Jurkat, Clone E6-1 (cell line): Measurements from ENCODE around the gene CLEC3B. TPM values are rescaled to one million over a fixed set of nuclear protein-coding genes. Genes with fewer than 3 reads are reported as not detected.
"Not testable (repeated sequence)": the region's sequence is repeated elsewhere in the genome, so short reads cannot be mapped to it uniquely, and the experiment has no call there.

Experiments used
- DNase-seq: peaks from one replicate; pipeline ENCODE4 v3.0.0-alpha.2; 2011; ENCODE audit warnings: low read depth, low spot score
- H3K4me3 ChIP-seq: 2 replicates; pipeline ENCODE4 v1.5.1; 2011; ENCODE audit warnings: mild to moderate bottlenecking, low read length, control low read depth, moderate library complexity
- polyA plus RNA-seq: library from polyadenylated mRNA; unstranded; fragments of >200 nt; gene quantifications from one replicate; pipeline ENCODE4 v1.2.1, GENCODE V29; 2012; ENCODE audit warnings: missing spikeins; ENCODE audit not compliant: insufficient read length, insufficient read depth

CLEC3B gene, protein sequence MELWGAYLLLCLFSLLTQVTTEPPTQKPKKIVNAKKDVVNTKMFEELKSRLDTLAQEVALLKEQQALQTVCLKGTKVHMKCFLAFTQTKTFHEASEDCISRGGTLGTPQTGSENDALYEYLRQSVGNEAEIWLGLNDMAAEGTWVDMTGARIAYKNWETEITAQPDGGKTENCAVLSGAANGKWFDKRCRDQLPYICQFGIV
- polyA plus RNA-seq = not detected

DNA sequence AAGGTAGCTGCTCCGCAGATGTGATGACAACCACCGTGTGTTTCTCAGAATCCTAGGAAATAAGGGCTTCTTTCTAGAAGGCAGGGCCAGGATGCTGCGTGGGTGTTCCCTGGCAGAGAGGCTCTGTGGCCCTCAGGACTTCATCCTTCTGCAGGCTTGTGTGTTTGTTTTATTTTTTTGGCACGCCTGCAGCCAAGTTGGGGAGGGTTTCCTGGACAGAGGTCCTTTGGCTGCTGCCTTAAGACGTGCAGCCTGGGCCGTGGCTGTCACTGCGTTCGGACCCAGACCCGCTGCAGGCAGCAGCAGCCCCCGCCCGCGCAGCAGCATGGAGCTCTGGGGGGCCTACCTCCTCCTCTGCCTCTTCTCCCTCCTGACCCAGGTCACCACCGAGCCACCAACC, at the start of gene CLEC3B:
CLEC3B (plus strand) TSS at position 266 of the 400 bp plus-strand sequence; CDS start at position 326, 60 bp downstream.
- no peak within 1 kb of the TSS for H3K4me3 ChIP-seq
- no peak for DNase-seq

GRCh38 chr3:44981220-44981619, 44.9 kb upstream of the CLEC3B start:
- no peak overlapping the region for H3K4me3 ChIP-seq
- DNase-seq = peak; percentile 87

- H3K4me3 ChIP-seq = no peak overlapping the region
- no peak for DNase-seq
Observed at GRCh38 chr3:44981751-44982150, 44.4 kb upstream of the CLEC3B start.

- H3K4me3 ChIP-seq = no peak overlapping the region
- no peak for DNase-seq
Observed at GRCh38 chr3:44982817-44983216, 43.3 kb upstream of the CLEC3B start.

DNA sequence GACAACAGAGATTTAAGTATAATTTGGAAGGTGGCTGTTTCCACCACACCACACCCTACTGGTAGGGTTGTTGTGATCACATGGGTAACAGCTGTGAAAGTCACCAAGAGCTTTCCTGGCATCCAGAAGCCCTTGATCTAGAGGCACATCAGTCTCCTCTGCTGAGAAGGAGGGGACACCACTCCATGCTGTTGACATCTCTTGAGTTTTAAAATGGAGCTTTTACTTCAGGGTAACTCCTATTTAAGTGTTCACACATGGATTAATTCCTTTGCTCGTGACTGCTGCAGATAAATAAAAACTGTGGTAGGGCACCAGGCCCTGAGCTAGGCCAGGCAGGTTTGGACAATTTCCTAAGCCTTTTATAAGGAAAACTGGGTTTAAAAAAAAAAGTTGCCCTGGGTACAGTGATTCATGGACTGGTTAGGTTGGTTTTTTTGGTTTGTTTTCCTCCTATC, 42.6 kb upstream of the CLEC3B start:
- peak; percentile 38 for DNase-seq

GRCh38 chr3:44984335-44984734, 41.8 kb upstream of the CLEC3B start:
- no peak for DNase-seq
- H3K4me3 ChIP-seq = no peak overlapping the region

More for the DNA sequence above, 42.6 kb upstream of the CLEC3B start:
- no peak overlapping the region for H3K4me3 ChIP-seq

DNA sequence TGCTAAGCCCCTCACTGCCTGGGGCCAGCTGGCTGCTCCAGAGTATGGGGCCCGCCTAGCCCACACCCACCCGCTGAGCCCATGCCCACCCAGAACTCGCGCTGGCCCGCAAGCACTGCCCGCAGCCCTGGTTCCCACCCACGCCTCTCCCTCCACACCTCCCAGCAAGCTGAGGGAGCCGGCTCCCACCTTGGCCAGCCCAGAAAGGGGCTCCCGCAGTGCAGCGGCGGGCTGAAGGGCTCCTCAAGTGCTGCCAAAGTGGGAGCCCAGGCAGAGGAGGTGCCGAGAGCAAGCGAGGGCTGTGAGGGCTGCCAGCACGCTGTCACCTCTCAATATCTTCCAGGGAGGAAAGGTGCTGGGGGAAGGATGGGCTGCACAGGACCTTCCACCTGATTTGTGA, 39.8 kb upstream of the CLEC3B start:
- DNase-seq, H3K4me3 ChIP-seq: not testable (repeated sequence)

DNA sequence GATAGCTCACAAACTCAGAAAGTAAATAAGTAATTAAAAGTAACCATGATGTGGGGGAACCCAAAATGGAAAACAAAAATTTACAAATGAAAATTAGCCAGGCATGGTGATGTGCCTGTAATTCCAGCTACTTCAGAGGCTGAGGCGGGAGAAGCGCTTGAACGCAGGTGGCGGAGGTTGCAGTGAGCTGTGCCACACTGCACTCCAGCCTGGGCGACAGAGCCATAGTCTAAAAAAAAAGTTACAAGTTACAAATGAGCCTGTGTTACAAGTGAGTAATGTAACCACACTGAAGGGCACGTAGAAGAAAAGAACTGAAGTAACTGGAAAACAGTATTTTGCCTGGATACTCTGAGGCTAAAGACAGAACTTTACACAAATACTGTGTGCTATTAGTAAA, 38.8 kb upstream of the CLEC3B start:
- DNase-seq = no peak
- H3K4me3 ChIP-seq = no peak overlapping the region

GRCh38 chr3:44988073-44988472, 38.0 kb upstream of the CLEC3B start:
- no peak overlapping the region for H3K4me3 ChIP-seq
- no peak for DNase-seq

GRCh38 chr3:44989141-44989540, 37.0 kb upstream of the CLEC3B start:
- no peak for DNase-seq
- no peak overlapping the region for H3K4me3 ChIP-seq

DNA sequence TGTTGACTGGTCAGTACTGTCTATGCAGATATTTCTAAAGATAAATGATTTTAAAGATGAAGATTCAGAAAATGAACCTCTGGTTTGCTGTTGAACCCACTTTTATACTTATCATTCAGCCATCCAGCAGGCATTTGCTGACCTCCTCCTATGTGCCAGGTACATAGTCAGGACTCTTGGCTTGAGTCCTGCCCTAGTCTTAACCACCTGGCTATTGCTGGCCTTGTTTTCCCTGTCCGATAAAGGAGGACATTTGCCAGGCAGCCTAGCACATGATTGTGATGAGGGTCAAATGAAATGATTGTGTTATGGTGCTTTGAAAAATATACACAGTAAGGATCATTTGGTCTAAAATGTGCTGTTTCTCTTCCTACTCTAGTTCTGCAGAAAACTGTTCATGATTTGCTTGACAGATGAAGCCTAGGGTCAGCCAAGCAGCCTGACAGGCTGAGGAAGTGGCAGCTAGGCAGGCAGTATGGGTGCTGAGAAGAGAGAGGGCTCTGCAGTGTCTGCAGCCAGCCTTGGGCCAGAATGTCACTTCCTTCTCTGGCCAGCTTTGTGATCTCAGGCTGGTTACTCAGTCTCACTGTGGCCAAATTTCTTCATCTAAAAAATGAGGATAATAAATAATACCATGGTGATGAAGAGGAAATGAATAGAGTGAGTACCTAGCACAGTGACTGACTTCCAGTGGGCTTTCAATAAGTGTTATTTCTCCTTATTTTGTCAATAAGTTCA, 36.3 kb upstream of the CLEC3B start:
- DNase-seq = no peak

GRCh38 chr3:44991326-44991725, 34.8 kb upstream of the CLEC3B start:
- H3K4me3 ChIP-seq = no peak overlapping the region
- DNase-seq = peak; percentile 61

More for the DNA sequence above, 36.3 kb upstream of the CLEC3B start:
- H3K4me3 ChIP-seq = no peak overlapping the region

- no peak overlapping the region for H3K4me3 ChIP-seq
- peak; percentile 47 for DNase-seq
Observed at GRCh38 chr3:44992555-44993470, 33.3 kb upstream of the CLEC3B start.

DNA sequence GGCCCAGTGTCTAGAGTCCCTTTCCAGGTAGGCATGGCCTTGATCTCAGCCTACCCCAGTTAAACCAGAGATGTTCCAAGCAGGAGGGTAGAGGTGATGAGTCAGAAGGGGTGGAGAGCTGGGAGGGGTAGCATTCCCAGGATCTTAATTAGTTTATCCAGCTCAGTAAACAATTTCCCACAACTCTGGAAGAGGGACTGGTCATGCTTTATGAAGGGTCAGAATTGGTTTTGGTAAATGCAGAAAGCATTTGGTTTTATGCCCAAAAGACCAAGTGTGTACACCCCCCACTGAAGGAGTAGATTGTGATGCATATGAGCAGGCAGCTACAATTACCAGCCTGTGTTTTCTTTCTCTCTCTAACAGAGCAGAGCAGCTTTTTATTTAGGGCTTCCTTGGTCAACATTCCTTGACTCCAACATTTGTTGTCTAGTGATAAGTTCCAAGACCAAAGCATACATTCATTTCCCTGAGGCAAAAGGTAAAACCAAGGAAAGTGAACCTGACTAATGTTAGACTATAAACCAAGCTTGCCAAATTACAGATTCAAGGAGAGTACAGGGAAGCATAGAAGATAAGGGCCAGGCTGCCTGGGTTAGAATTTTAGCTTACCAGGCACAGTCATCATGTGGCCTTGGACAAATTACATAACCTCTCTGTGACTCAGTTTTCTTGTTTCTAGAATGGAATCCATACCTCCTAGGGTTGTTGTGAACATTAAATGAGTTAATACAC, 32.5 kb upstream of the CLEC3B start:
- H3K4me3 ChIP-seq = no peak overlapping the region
- no peak for DNase-seq

DNA sequence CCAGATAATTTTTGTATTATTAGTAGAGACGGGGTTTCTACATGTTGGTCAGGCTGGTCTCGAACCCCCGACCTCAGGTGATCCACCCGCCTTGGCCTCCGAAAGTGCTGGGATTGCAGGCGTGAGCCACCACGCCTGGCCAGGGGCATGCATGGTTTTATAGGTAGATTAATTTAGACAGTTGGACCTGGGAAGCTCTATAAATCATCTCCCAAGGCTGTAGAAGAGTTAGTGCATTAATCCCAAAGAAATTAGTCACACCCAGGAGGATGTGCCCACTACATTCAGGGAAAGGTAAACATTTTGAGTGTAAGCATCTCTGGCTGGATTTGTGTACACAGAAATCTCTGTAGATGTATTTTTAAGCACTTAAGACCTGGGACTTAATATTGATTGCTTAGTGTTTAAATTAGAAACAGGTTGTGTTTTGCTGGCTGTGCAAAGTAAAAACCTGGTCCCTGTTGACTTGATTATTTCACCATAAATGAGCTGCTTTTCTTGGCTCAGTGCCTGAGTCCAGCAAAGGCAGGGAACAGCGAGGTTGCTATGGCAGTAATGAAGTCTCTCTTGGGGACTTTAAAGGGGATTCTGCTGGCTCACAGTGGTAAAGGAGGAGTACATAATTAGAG, 30.8 kb upstream of the CLEC3B start:
- no peak overlapping the region for H3K4me3 ChIP-seq

DNA sequence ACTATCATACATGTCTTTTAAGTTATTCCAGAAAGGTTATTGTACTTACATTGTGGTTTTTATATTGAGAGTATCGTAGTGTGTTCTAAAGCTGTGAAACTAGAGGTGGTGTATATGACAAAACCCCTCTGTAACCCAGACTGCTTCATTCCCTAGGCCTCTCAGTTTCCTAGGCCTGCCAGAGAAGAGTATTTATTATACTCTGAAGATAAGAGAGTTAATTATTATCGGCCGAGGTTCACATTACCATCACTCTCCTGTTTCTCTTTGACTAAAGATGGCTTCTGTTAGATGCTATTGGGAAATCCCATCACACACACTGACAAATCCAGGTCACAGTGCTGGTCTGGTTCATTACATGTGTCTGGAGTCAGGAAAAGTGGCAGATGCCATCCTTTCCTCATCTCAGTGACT, 29.5 kb upstream of the CLEC3B start:
- DNase-seq = no peak
- H3K4me3 ChIP-seq = no peak overlapping the region

More for the DNA sequence above, 30.8 kb upstream of the CLEC3B start:
- DNase-seq = no peak

DNA sequence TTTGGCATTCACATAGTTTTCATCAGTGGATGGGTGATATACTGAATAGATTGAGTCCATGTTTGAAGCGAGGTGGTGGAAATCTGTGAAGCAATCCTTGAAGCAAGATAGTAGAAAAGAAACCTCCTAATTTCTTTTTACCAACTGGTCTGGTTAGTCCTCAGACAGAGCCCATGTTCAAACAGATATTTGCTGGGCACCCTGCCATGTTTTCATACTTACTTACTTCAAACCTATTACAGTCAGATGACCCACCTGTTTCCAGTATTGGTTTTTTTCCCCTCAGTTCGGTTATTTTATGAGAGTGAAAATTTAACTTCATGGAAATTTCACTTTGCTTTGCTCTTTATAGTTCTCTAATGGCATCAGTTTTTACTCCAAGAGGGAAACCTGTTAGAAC, 26.3 kb upstream of the CLEC3B start:
- no peak for DNase-seq
- no peak overlapping the region for H3K4me3 ChIP-seq

DNA sequence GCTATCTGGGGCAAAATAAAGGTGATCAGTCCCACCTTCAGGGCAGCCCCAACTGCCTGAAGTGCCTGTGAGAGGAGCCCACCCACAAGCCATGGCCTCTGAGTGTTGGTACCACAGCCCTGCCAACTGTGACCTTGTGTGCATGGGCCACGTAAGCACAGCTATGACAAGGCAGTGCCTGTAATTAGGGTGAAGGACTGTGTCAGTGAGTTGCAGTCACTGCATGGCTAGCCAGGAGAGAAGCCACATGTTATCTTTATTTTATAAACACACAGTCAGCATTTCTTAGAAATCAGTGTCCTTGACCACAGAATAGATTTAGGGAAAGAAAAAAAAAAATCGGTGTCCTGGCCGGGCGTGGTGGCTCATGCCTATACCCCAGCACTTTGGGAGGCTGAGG, 25.3 kb upstream of the CLEC3B start:
- no peak overlapping the region for H3K4me3 ChIP-seq
- DNase-seq = no peak
